ENCODE data around the gene ATP1B4. TPM values are rescaled to one million over a fixed set of nuclear protein-coding genes. Genes with fewer than 3 reads are reported as not detected.

ATP1B4 gene
- total and polyA plus RNA-seq, 4 donors = not detected

DNA sequence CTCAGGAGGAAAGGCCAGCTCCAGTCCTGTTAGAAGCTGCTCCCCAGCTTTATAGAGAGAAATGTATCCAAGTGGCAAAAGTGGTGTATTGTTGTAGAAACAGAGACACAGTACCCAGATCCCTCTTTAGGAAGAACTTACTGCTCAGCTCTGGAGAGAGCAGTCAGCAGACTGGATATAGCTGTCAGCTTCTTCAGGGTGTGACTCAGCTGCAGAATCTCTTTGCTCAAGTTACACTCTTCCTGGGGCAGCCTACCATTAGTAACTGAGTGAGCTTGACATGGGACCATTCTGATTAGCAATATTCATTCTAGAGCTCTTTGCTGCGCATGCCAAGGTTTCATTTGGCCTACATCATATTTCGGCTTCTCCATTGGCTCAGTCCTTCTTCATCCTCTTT is 40.5 kb downstream of the ATP1B4 start:
- Histone ChIP-seq H3K4me3 (no peak overlapping the region), H3K9me3 (ENCODE audit: control insufficient read depth in 4 of 4, insufficient read depth in 3 of 4, low read length in 3 of 4) (peaks cover 0 to 3% (median 0%) of the 10 kb centered on the region in 4 donors), H3K27ac (ENCODE audit: low read depth in 1 of 2, low read length in 1 of 2) (no peak overlapping the region), H3K36me3 (ENCODE audit: control insufficient read depth in 4 of 4, insufficient read depth in 4 of 4, low read length in 4 of 4) (no peaks in the 10 kb centered on the region), H3K9ac (ENCODE audit: insufficient read depth in 1 of 2, low read length in 2 of 2) (no peak overlapping the region), H3K27me3 (ENCODE audit: control insufficient read depth in 3 of 3, insufficient read depth in 3 of 3, low read length in 2 of 3) (peaks cover 0 to 4% (median 2%) of the 10 kb centered on the region in 3 donors), H3K4me1 (ENCODE audit: control insufficient read depth in 5 of 5, insufficient read depth in 5 of 5, low read length in 5 of 5) (no peaks in the 10 kb centered on the region)
- 91 to 100% methylated on average over 2 of the region's 2 CpGs for WGBS, 2 donors
- TF ChIP-seq, protein P1, sequence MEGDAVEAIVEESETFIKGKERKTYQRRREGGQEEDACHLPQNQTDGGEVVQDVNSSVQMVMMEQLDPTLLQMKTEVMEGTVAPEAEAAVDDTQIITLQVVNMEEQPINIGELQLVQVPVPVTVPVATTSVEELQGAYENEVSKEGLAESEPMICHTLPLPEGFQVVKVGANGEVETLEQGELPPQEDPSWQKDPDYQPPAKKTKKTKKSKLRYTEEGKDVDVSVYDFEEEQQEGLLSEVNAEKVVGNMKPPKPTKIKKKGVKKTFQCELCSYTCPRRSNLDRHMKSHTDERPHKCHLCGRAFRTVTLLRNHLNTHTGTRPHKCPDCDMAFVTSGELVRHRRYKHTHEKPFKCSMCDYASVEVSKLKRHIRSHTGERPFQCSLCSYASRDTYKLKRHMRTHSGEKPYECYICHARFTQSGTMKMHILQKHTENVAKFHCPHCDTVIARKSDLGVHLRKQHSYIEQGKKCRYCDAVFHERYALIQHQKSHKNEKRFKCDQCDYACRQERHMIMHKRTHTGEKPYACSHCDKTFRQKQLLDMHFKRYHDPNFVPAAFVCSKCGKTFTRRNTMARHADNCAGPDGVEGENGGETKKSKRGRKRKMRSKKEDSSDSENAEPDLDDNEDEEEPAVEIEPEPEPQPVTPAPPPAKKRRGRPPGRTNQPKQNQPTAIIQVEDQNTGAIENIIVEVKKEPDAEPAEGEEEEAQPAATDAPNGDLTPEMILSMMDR (IDR thresholded peaks at IDR 0.05; ENCODE audit: control extremely low read depth, extremely low read depth) = no peak
- ATAC-seq (ENCODE audit: insufficient read depth, low FRiP score) = no peak
- no peak for DNase-seq

DNA sequence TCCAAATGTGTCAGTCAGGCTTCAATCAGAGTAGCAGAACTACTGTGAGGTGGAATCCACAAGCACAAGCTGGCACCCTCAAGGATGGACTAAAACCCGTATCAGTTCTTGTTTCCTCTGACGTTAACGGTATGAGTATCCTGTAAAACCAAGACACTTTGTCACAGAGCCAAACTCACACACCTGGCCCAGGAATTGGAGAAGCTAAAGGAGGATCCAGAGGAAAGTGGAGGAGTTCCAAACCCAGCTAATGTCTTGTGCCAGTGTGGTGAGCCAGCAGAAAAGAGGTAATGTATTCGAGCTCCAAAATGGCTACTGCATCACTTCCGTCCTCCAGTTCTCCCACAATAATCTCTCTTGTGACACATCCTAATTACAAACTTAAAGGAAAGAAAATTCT is 44.7 kb downstream of the ATP1B4 start:
- H3K36me3 ChIP-seq (ENCODE audit: control insufficient read depth in 4 of 4, insufficient read depth in 4 of 4, low read length in 4 of 4) = no peaks in the 10 kb centered on the region
- no peak overlapping the region for H3K9ac ChIP-seq (ENCODE audit: insufficient read depth in 1 of 2, low read length in 2 of 2)
- no peaks in the 10 kb centered on the region for H3K4me1 ChIP-seq (ENCODE audit: control insufficient read depth in 5 of 5, insufficient read depth in 5 of 5, low read length in 5 of 5)
- ATAC-seq (ENCODE audit: insufficient read depth, low FRiP score) = no peak
- TF ChIP-seq, protein P1 (IDR thresholded peaks at IDR 0.05; ENCODE audit: control extremely low read depth, extremely low read depth) = no peak
- no peak overlapping the region for H3K4me3 ChIP-seq
- no peaks in the 10 kb centered on the region for H3K27me3 ChIP-seq (ENCODE audit: control insufficient read depth in 3 of 3, insufficient read depth in 3 of 3, low read length in 2 of 3)
- peaks cover 0 to 4% (median 1%) of the 10 kb centered on the region in 4 donors for H3K9me3 ChIP-seq (ENCODE audit: control insufficient read depth in 4 of 4, insufficient read depth in 3 of 4, low read length in 3 of 4)
- no peak for DNase-seq
- 83 to 84% methylated on average over 5 of the region's 5 CpGs for WGBS, 2 donors
- H3K27ac ChIP-seq (ENCODE audit: low read depth in 1 of 2, low read length in 1 of 2) = no peak overlapping the region

DNA sequence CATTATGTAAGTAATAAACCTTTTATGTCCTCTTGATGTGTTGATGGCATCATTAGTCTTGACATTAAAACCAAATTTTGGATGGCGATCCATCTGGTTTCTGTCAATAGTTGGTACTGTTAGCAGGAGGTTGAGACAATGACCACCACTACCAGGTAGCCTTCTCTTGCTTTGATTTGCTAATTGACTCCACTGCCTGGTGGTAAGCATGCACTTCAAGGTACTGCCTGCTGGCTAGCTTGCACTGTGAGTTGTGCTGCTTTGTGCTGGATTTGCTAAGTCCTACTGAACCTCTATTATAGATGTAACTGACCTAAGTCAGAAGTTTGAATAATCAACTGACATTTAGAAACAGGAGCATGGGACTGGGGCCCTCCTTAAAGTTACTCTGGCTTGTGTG is 46.3 kb downstream of the ATP1B4 start:
- Histone ChIP-seq H3K36me3 (ENCODE audit: control insufficient read depth in 4 of 4, insufficient read depth in 4 of 4, low read length in 4 of 4) (no peaks in the 10 kb centered on the region), H3K27me3 (ENCODE audit: control insufficient read depth in 3 of 3, insufficient read depth in 3 of 3, low read length in 2 of 3) (no peaks in the 10 kb centered on the region), H3K9me3 (ENCODE audit: control insufficient read depth in 4 of 4, insufficient read depth in 3 of 4, low read length in 3 of 4) (peaks cover 0 to 4% (median 1%) of the 10 kb centered on the region in 4 donors), H3K9ac (ENCODE audit: insufficient read depth in 1 of 2, low read length in 2 of 2) (no peak overlapping the region), H3K27ac (ENCODE audit: low read depth in 1 of 2, low read length in 1 of 2) (no peak overlapping the region), H3K4me1 (ENCODE audit: control insufficient read depth in 5 of 5, insufficient read depth in 5 of 5, low read length in 5 of 5) (no peaks in the 10 kb centered on the region), H3K4me3 (no peak overlapping the region)
- 75 to 84% methylated on average over 1 of the region's 1 CpG for WGBS, 2 donors
- TF ChIP-seq, protein P1 (IDR thresholded peaks at IDR 0.05; ENCODE audit: control extremely low read depth, extremely low read depth) = no peak
- no peak for DNase-seq
- ATAC-seq (ENCODE audit: insufficient read depth, low FRiP score) = no peak

DNA sequence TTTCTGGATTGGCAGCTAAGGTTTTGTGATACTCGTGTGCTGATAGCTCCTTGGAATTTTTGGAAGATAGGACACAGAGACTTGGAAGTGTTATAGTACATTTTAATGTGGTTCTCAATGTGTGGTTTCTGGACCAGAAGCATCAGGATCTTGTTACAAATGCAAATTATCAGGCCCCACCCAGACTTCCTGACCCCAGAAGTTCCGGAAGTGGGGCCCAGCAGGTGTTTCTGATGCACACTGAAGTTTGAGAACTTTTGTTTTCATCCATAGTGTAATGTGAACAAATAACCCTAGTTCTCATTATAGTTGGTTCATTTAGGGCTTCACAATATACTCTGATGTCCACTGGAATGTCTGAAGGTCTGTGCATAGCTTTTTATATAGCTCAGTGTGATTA is 57.6 kb downstream of the ATP1B4 start:
- no peak for DNase-seq
- no peak for ATAC-seq (ENCODE audit: insufficient read depth, low FRiP score)
- Histone ChIP-seq H3K9ac (ENCODE audit: insufficient read depth in 1 of 2, low read length in 2 of 2) (no peak overlapping the region), H3K9me3 (ENCODE audit: control insufficient read depth in 4 of 4, insufficient read depth in 3 of 4, low read length in 3 of 4) (no peaks in the 10 kb centered on the region), H3K27me3 (ENCODE audit: control insufficient read depth in 3 of 3, insufficient read depth in 3 of 3, low read length in 2 of 3) (no peaks in the 10 kb centered on the region), H3K36me3 (ENCODE audit: control insufficient read depth in 4 of 4, insufficient read depth in 4 of 4, low read length in 4 of 4) (no peaks in the 10 kb centered on the region), H3K4me3 (no peak overlapping the region), H3K4me1 (ENCODE audit: control insufficient read depth in 5 of 5, insufficient read depth in 5 of 5, low read length in 5 of 5) (no peaks in the 10 kb centered on the region), H3K27ac (ENCODE audit: low read depth in 1 of 2, low read length in 1 of 2) (no peak overlapping the region)
- WGBS, 2 donors = 15 to 41% methylated on average over 2 of the region's 2 CpGs
- TF ChIP-seq, protein P1 (IDR thresholded peaks at IDR 0.05; ENCODE audit: control extremely low read depth, extremely low read depth) = no peak

Data from lung (tissue), 12 donors.